ENCODE data around the gene OTOA.
"Not testable (repeated sequence)": the region's sequence is repeated elsewhere in the genome, so short reads cannot be mapped to it uniquely, and the experiment has no call there.

The OTOA gene

DNA sequence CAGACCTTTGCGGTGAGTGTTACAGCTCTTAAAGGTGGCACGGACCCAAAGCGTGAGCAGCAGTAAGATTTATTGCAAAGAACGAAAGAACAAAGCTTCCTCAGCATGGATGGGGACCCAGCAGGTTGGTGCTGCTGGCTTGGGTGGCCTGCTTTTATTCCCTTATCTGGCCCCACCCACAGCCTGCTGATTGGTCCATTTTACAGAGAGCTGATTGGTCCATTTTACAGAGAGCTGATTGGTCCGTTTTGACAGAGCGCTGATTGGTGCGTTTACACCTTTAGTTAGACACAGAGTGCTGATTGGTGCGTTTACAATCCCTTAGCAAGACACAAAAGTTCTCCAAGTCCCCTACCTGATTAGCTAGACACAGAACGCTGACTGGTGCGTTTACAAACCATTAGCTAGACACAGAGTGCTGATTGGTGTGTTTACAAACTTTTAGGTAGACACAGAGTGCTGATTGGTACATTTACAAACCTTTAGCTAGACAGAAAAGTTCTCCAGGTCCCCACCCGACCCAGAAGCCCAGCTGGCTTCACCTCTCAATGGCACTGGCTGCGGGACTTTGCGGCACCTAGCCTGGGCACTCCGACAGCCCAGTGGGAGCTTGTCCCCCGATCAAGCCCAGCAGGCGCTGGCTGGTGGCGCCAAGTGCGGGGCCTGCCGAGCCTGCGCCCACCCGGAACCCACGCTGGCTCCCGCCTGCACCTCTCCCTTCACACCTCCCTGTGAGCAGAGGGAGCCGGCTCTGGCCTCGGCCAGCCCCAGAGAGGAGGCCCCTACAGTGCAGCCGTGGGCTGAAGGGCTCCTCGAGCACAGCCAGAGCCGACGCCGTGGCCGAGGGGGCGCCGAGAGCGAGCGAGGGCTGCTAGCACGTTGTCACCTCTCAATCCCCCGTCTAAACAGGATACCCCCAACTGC, 33.9 kb upstream of the OTOA start:
- Histone ChIP-seq H3K9me3 (ENCODE audit: control insufficient read depth, insufficient read depth, low read depth, low read length) (peaks cover 14% of the 10 kb centered on the region), H3K36me3 (ENCODE audit: control insufficient read depth, insufficient read depth, low read length) (peaks cover 43% of the 10 kb centered on the region)
- H3K4me1 ChIP-seq (ENCODE audit: control insufficient read depth, insufficient read depth, low read length); H3K9ac ChIP-seq (ENCODE audit: low read length); H3K27me3 ChIP-seq (ENCODE audit: control insufficient read depth, insufficient read depth, low read length); H3K27ac ChIP-seq (ENCODE audit: low read depth, low read length); H3K4me3 ChIP-seq (ENCODE audit: low read depth, low read length): not testable (repeated sequence)

DNA sequence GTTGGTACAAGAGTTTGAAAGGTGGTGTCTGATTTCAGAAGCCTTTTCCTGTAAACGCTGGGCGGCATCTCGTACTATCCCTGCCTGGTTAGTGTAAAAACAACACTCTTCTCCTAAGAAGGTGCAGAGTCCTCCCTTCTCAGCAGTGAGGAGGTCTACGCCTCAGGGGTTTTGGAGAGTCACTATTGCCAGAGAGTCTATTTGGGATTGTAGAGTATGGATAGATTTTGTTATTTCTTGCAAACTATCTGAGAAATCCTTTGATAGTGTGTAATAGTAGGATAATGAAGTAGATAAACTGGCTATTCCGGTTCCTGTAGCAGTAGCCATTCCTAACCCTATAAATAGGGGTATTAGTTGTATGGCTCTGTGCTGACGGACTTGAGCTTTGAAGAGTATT, 32.9 kb upstream of the OTOA start:
- not testable (repeated sequence) for H3K4me1 ChIP-seq (ENCODE audit: control insufficient read depth, insufficient read depth, low read length); H3K27me3 ChIP-seq (ENCODE audit: control insufficient read depth, insufficient read depth, low read length); H3K9ac ChIP-seq (ENCODE audit: low read length); H3K27ac ChIP-seq (ENCODE audit: low read depth, low read length); H3K4me3 ChIP-seq (ENCODE audit: low read depth, low read length)
- Histone ChIP-seq H3K36me3 (ENCODE audit: control insufficient read depth, insufficient read depth, low read length) (peaks cover 36% of the 10 kb centered on the region), H3K9me3 (ENCODE audit: control insufficient read depth, insufficient read depth, low read depth, low read length) (peaks cover 14% of the 10 kb centered on the region)

DNA sequence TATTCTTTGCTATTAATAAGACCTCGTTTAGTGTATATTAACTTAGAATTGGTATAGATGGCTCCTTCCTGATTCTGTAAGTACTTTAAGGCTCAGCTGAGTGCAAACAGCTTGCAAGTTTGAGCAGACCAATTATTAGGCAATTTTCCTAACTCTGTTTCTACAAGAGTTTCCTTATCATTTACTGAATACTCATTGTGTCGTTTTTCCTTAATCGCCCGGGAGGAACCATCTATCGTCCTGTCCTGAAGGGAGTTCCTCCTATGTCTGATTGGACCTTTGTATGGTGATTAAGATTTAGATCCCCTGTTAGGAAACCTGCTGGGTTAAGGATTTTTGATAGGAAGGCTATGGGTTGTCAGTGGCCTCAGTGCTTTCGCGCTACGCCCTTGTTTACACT, 32.4 kb upstream of the OTOA start:
- peaks cover 34% of the 10 kb centered on the region for H3K36me3 ChIP-seq (ENCODE audit: control insufficient read depth, insufficient read depth, low read length)
- H3K27ac ChIP-seq (ENCODE audit: low read depth, low read length); H3K4me1 ChIP-seq (ENCODE audit: control insufficient read depth, insufficient read depth, low read length); H3K9ac ChIP-seq (ENCODE audit: low read length); H3K27me3 ChIP-seq (ENCODE audit: control insufficient read depth, insufficient read depth, low read length); H3K4me3 ChIP-seq (ENCODE audit: low read depth, low read length): not testable (repeated sequence)
- H3K9me3 ChIP-seq (ENCODE audit: control insufficient read depth, insufficient read depth, low read depth, low read length) = peaks cover 14% of the 10 kb centered on the region

DNA sequence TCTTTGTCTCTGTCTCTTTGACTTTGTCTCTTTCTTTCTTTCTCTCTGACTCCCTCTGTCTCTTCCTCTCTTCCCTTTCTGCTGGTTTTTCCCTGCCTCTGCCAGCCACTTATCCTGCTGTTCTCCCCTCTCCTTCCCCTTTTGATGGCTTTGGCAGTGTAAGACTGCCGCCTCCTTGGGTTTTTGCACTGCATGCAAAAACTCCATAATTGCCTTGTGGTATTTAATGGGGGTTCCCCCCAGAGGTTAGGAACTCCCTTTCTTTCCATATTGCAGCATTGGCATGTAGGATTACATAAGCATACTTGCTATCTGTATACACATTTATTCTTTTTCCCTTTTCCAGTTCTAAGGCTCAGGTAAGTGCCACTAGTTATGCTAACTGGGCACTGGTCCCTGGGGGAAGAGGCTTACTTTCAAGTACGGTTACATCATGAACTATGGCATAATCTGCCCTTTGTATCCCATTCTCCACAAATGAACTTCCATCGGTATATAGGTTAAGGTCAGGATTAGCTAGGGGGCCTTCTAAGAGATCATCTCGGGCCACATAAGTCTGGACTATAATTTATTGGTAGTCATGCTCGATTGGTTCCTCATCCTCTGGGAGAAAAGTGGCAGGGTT, 31.7 kb upstream of the OTOA start:
- not testable (repeated sequence) for H3K9ac ChIP-seq (ENCODE audit: low read length); H3K27ac ChIP-seq (ENCODE audit: low read depth, low read length); H3K4me3 ChIP-seq (ENCODE audit: low read depth, low read length); H3K4me1 ChIP-seq (ENCODE audit: control insufficient read depth, insufficient read depth, low read length); H3K27me3 ChIP-seq (ENCODE audit: control insufficient read depth, insufficient read depth, low read length)
- H3K9me3 ChIP-seq (ENCODE audit: control insufficient read depth, insufficient read depth, low read depth, low read length) = peaks cover 14% of the 10 kb centered on the region
- H3K36me3 ChIP-seq (ENCODE audit: control insufficient read depth, insufficient read depth, low read length) = peaks cover 27% of the 10 kb centered on the region

DNA sequence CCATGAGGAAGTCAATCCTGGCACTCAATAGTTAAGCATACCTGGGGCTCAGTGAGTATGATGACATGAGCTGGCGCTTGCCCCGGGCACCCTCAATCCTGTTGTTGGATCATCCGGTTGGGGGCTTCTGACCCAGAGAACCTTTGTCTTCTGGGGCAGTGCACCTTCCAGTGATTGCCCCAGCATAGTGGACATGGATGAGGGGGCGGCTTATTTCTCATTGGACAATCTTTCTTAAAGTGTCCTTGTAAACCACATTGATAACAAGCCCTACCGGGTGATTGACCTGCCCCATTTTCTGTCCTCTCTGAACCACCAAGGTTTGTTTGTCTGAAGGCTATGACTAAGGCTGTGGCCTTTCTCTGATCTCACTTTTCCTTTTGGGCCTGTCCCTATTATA, 29.6 kb upstream of the OTOA start:
- no peak overlapping the region for H3K9ac ChIP-seq (ENCODE audit: low read length)
- peaks cover 12% of the 10 kb centered on the region for H3K36me3 ChIP-seq (ENCODE audit: control insufficient read depth, insufficient read depth, low read length)
- no peaks in the 10 kb centered on the region for H3K27me3 ChIP-seq (ENCODE audit: control insufficient read depth, insufficient read depth, low read length)
- H3K9me3 ChIP-seq (ENCODE audit: control insufficient read depth, insufficient read depth, low read depth, low read length) = peaks cover 10% of the 10 kb centered on the region
- H3K4me1 ChIP-seq (ENCODE audit: control insufficient read depth, insufficient read depth, low read length) = no peaks in the 10 kb centered on the region
- no peak overlapping the region for H3K27ac ChIP-seq (ENCODE audit: low read depth, low read length)
- H3K4me3 ChIP-seq (ENCODE audit: low read depth, low read length) = no peak overlapping the region

DNA sequence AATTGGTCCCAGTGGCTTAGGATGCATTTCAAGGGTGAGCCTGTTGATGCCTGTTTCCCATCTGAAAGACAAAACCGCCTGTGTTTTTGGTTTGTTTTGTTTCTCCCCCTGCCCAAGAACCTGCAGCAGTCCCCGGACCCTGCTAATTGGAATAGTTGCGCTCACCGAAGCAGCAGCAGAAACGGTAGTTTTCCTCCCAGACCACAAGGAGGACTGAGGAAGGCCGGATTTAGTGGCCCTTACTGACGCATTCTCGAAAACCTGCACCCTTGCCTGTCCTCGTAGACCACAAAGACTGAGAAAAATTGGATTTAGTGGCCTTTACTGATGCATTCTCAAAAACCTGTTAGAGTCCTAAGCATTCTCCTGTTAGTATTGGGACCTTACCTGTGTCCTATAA, 28.1 kb upstream of the OTOA start:
- H3K9me3 ChIP-seq (ENCODE audit: control insufficient read depth, insufficient read depth, low read depth, low read length); H3K4me1 ChIP-seq (ENCODE audit: control insufficient read depth, insufficient read depth, low read length); H3K36me3 ChIP-seq (ENCODE audit: control insufficient read depth, insufficient read depth, low read length); H3K27ac ChIP-seq (ENCODE audit: low read depth, low read length); H3K4me3 ChIP-seq (ENCODE audit: low read depth, low read length); H3K27me3 ChIP-seq (ENCODE audit: control insufficient read depth, insufficient read depth, low read length); H3K9ac ChIP-seq (ENCODE audit: low read length): not testable (repeated sequence)

DNA sequence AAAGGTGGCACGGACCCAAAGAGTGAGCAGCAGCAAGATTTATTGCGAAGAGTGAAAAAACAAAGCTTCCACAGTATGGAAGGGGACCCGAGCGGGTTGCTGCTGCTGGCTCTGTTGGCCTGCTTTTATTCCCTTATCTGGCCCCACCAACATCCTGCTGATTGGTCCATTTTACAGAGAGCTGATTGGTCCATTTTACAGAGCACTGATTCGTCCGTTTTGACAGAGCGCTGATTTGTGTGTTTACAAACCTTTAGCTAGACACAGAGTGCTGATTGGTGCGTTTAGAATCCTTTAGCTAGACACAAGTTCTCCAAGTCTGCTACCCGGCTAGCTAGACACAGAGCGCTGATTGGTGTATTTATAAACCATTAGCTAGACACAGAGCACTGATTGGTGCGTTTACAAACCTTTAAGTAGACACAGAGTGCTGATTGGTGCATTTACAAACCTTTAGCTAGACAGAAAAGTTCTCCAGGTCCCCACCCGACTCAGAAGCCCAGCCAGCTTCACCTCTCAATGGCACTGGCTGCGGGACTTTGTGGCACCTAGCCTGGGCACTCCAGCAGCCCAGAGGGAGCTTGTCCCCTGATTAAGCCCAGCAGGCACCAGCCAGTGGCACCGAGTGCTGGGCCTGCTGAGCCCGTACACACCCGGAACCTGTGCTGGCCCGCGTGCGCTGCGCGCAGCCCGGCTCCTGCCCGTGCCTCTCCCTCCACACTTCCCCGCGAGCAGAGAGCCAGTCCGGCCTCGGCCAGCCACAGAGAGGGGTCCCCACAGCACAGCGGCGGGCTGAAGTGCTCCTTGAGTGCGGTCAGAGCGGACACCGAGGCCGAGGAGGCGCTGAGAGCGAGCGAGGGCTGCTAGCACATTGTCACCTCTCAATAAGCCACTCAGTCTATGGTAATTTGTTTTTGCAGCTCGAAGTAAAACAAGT, 26.5 kb upstream of the OTOA start:
- Histone ChIP-seq H3K36me3 (ENCODE audit: control insufficient read depth, insufficient read depth, low read length) (peaks cover 5% of the 10 kb centered on the region; the same call in 1 of the 2 replicates), H3K4me1 (ENCODE audit: control insufficient read depth, insufficient read depth, low read length) (no peaks in the 10 kb centered on the region), H3K9me3 (ENCODE audit: control insufficient read depth, insufficient read depth, low read depth, low read length) (no peaks in the 10 kb centered on the region), H3K27me3 (ENCODE audit: control insufficient read depth, insufficient read depth, low read length) (no peaks in the 10 kb centered on the region), H3K9ac (ENCODE audit: low read length) (no peak overlapping the region), H3K27ac (ENCODE audit: low read depth, low read length) (no peak overlapping the region), H3K4me3 (ENCODE audit: low read depth, low read length) (no peak overlapping the region)

DNA sequence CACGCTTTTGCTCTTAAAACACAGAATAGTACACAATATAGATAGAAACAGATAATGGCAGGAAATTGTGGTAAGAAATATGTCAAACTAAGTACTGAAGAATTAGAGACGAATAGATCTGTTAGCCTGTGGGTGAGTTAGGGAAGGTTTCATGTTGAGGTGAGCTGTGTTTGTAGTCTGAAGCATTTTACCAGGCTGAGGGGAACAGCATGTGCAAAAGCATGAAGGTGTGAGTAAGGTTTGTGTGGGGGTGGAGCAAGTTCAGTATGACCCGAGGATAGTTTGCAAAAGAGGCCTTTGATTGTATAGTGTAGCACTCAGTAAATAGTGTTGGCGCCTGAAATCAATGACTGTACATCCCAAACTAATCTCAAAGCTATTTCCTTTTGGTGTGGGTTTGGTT, 25.2 kb upstream of the OTOA start:
- Histone ChIP-seq H3K4me3 (ENCODE audit: low read depth, low read length) (no peak overlapping the region), H3K36me3 (ENCODE audit: control insufficient read depth, insufficient read depth, low read length) (peaks cover 5% of the 10 kb centered on the region; the same call in 1 of the 2 replicates), H3K9ac (ENCODE audit: low read length) (no peak overlapping the region), H3K9me3 (ENCODE audit: control insufficient read depth, insufficient read depth, low read depth, low read length) (no peaks in the 10 kb centered on the region), H3K27ac (ENCODE audit: low read depth, low read length) (no peak overlapping the region), H3K4me1 (ENCODE audit: control insufficient read depth, insufficient read depth, low read length) (no peaks in the 10 kb centered on the region), H3K27me3 (ENCODE audit: control insufficient read depth, insufficient read depth, low read length) (no peaks in the 10 kb centered on the region)

DNA sequence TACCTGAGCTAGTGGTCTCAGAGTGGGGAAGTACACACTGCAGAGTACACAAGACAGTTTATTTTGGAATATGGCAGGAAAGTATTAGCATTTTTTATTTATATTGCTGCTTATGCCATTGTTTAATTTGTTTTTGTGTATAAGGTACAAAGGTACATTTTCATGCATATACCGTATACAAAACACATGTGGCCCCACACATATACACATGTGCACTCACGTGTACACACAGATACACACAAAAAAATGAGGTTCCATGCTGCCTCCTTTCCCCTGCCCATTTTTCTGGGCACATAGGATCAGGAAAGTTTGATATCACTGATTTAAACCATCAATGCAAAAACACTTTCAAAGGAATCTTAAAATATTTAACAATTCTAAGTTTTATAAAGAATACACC, 24.3 kb upstream of the OTOA start:
- Histone ChIP-seq H3K4me3 (ENCODE audit: low read depth, low read length) (no peak overlapping the region), H3K27ac (ENCODE audit: low read depth, low read length) (no peak overlapping the region), H3K9me3 (ENCODE audit: control insufficient read depth, insufficient read depth, low read depth, low read length) (no peaks in the 10 kb centered on the region), H3K4me1 (ENCODE audit: control insufficient read depth, insufficient read depth, low read length) (no peaks in the 10 kb centered on the region), H3K27me3 (ENCODE audit: control insufficient read depth, insufficient read depth, low read length) (no peaks in the 10 kb centered on the region), H3K9ac (ENCODE audit: low read length) (no peak overlapping the region), H3K36me3 (ENCODE audit: control insufficient read depth, insufficient read depth, low read length) (no peaks in the 10 kb centered on the region)

DNA sequence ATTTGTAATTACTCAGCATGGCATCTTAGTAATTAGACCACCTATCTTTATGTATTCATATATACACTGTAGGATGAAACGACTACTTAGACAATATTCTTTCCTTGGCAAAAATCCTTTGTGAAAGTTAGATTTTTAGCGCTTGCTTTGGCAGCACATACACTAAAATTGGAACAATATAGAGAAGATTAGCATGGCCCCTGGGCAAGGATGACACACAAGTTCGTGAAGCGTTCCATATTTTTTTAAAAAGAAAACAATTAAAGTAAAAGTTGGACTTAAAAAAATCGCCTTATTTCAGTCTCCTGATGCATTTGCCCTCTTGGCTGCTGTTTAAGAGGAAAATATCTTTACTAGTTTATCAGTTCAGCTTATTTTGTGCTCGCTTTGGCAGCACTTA, 21.9 kb upstream of the OTOA start:
- Histone ChIP-seq H3K27ac (ENCODE audit: low read depth, low read length) (no peak overlapping the region), H3K9me3 (ENCODE audit: control insufficient read depth, insufficient read depth, low read depth, low read length) (no peaks in the 10 kb centered on the region), H3K27me3 (ENCODE audit: control insufficient read depth, insufficient read depth, low read length) (no peaks in the 10 kb centered on the region), H3K4me3 (ENCODE audit: low read depth, low read length) (no peak overlapping the region), H3K4me1 (ENCODE audit: control insufficient read depth, insufficient read depth, low read length) (no peaks in the 10 kb centered on the region), H3K36me3 (ENCODE audit: control insufficient read depth, insufficient read depth, low read length) (no peaks in the 10 kb centered on the region), H3K9ac (ENCODE audit: low read length) (no peak overlapping the region)

DNA sequence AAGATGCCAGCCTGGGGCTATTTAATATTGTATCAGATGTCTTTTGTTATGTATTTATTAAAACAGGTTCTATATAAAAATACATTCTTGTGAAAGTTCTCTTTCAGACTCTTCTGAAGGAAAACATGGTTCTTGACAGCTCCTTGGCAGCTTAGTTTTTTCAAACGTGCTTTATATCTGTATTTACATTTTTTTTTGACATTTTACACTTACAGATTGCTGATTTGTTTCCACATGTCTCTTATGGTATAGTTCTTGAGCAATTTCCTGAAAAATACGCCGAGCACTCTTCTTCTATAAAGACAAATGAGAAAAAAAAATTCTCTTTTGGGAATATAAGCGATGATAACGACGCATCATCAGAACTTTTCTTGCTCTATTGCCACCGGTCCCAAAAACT, 20.9 kb upstream of the OTOA start:
- Histone ChIP-seq H3K27ac (ENCODE audit: low read depth, low read length) (no peak overlapping the region), H3K9ac (ENCODE audit: low read length) (no peak overlapping the region), H3K4me1 (ENCODE audit: control insufficient read depth, insufficient read depth, low read length) (no peaks in the 10 kb centered on the region), H3K36me3 (ENCODE audit: control insufficient read depth, insufficient read depth, low read length) (no peaks in the 10 kb centered on the region), H3K27me3 (ENCODE audit: control insufficient read depth, insufficient read depth, low read length) (no peaks in the 10 kb centered on the region), H3K4me3 (ENCODE audit: low read depth, low read length) (no peak overlapping the region), H3K9me3 (ENCODE audit: control insufficient read depth, insufficient read depth, low read depth, low read length) (no peaks in the 10 kb centered on the region)
